ENCODE results near the gene TTF2. TPM values are rescaled to one million over a fixed set of nuclear protein-coding genes. Genes with fewer than 3 reads are reported as not detected.

The TTF2 gene
- total RNA-seq, 1 experiment from 2014 or later, result 91.4 TPM

DNA sequence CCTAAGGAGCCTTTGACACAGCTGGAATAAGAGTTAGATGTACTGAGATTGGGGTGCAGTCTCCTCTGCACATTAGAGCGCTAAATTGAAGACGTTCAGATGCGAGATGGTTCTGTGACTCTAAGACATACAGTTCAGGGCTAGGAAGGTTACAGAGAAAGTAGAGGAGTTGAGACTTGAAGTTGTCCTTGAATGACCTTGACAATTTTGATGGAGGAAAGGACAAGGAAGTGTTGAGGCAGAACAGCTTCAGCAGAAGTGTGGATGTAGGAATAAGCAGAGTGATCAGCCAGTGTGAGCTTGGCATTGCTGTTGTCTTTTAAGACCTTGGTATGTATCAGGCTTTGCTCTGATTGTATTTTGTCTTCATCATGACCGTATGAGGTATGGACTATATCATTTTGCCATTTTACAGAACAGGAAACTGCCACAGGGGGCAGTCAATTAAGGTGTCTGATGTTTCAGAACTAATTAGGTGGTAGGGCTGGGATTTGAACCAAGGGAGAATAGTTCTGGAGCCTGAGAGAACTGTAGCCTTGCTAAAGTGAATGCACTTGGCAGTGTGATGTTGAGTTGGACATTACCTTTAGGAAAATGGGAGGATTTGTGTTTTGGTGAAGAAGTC lies 9.2 kb downstream of the TTF2 start:
- BruUV-seq (replicated peaks), result no TSS peak
- Histone ChIP-seq H3K4me1 (ENCODE audit: insufficient read depth, low read length, poor library complexity, severe bottlenecking) (no peaks in the 10 kb centered on the region), H3K27me3 (replicated peaks; ENCODE audit: insufficient read depth, low read depth, low read length, poor library complexity) (no peaks in the 10 kb centered on the region), H3K27ac (ENCODE audit: low read depth, low read length, poor library complexity, severe bottlenecking) (no peak overlapping the region), H3K36me3 (ENCODE audit: insufficient read depth, low read length, poor library complexity, severe bottlenecking) (peaks cover 16% of the 10 kb centered on the region), H3K4me3 (ENCODE audit: low read depth, low read length, poor library complexity, severe bottlenecking) (no peak overlapping the region), H3K9me3 (ENCODE audit: low read depth, low read length, poor library complexity, severe bottlenecking) (no peaks in the 10 kb centered on the region)
- intact Hi-C loops (cut with micrococcal nuclease; ENCODE audit: unreplicated experiment), result loop anchor here (2.0 to 5.0 kb wide), 2 partner anchors 53 to 215 kb away; partner anchors contain the start of gene TRIM45
- ChIA-PET CTCF (interaction anchor here (0.9 kb wide), 1 partner anchor 216 kb away, joined by 5 read pairs; no protein-coding TSS in a partner anchor), POLR2A (ENCODE audit: low non-redundant PET) (no interaction called here)
- TF ChIP-seq, protein P1, sequence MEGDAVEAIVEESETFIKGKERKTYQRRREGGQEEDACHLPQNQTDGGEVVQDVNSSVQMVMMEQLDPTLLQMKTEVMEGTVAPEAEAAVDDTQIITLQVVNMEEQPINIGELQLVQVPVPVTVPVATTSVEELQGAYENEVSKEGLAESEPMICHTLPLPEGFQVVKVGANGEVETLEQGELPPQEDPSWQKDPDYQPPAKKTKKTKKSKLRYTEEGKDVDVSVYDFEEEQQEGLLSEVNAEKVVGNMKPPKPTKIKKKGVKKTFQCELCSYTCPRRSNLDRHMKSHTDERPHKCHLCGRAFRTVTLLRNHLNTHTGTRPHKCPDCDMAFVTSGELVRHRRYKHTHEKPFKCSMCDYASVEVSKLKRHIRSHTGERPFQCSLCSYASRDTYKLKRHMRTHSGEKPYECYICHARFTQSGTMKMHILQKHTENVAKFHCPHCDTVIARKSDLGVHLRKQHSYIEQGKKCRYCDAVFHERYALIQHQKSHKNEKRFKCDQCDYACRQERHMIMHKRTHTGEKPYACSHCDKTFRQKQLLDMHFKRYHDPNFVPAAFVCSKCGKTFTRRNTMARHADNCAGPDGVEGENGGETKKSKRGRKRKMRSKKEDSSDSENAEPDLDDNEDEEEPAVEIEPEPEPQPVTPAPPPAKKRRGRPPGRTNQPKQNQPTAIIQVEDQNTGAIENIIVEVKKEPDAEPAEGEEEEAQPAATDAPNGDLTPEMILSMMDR (conservative IDR thresholded peaks at IDR 0.05; ENCODE audit: low read depth, low read length), result no peak
- TF ChIP-seq EZH2 (IDR thresholded peaks at IDR 0.05; ENCODE audit: borderline replicate concordance, low read depth, low read length, poor library complexity, severe bottlenecking), result no peak
- DNase-seq (ENCODE audit: low spot score), result peak; percentile 22

DNA sequence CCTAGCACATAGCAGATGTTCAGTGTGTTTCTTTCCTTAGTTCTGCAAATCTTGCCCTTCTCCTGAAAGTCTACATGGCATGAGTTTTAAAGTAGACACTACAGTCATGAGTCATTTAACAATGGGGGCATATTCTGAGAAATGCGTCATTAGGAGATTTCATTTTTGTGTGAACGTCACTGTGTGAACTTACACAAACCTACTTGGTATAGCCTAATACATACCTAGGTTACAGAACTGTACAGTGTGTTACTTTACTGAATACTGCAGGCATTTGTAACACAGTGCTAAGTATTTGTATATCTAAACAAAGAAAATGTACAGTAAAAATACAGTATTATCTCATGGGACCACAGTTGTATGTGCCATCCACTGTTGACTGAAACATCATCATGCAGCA lies 10.0 kb downstream of the TTF2 start:
- ChIA-PET CTCF (no interaction called here), POLR2A (ENCODE audit: low non-redundant PET) (interaction anchor here (0.6 kb wide), 1 partner anchor 10 kb away, joined by 3 read pairs; the partner anchor contains the start of gene TTF2)
- no peak overlapping the region for H3K4me3 ChIP-seq (ENCODE audit: low read depth, low read length, poor library complexity, severe bottlenecking)
- DNase-seq (ENCODE audit: low spot score), result no peak
- intact Hi-C loops (cut with micrococcal nuclease; ENCODE audit: unreplicated experiment), result no loop called here
- TF ChIP-seq EZH2 (IDR thresholded peaks at IDR 0.05; ENCODE audit: borderline replicate concordance, low read depth, low read length, poor library complexity, severe bottlenecking), result no peak
- TF ChIP-seq, protein P1 (conservative IDR thresholded peaks at IDR 0.05; ENCODE audit: low read depth, low read length), result no peak
- H3K27me3 ChIP-seq (replicated peaks; ENCODE audit: insufficient read depth, low read depth, low read length, poor library complexity), result no peaks in the 10 kb centered on the region
- no peak overlapping the region for H3K27ac ChIP-seq (ENCODE audit: low read depth, low read length, poor library complexity, severe bottlenecking)
- H3K36me3 ChIP-seq (ENCODE audit: insufficient read depth, low read length, poor library complexity, severe bottlenecking), result peaks cover 18% of the 10 kb centered on the region
- H3K4me1 ChIP-seq (ENCODE audit: insufficient read depth, low read length, poor library complexity, severe bottlenecking), result no peaks in the 10 kb centered on the region
- no peaks in the 10 kb centered on the region for H3K9me3 ChIP-seq (ENCODE audit: low read depth, low read length, poor library complexity, severe bottlenecking)
- no TSS peak for BruUV-seq (replicated peaks)

DNA sequence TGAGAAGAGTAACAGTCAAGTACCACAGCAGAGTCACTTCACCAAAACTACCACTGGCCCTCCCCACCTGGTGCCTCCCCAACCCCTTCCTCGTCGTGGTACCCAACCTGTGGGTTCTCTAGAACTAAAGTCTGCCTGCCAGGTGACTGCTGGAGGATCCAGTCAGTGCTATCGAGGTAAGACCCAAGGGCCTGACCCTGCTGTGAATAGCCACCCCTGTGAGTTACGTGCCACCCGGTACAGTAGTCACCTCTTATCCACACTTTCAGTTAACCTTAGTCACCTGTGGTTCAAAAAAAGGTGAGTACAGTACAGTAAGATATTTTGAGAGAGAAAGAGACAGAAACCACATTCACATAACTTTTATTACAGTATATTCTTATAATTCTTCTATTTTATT lies 16.5 kb downstream of the TTF2 start:
- Histone ChIP-seq H3K27me3 (replicated peaks; ENCODE audit: insufficient read depth, low read depth, low read length, poor library complexity) (no peaks in the 10 kb centered on the region), H3K27ac (ENCODE audit: low read depth, low read length, poor library complexity, severe bottlenecking) (no peak overlapping the region), H3K4me1 (ENCODE audit: insufficient read depth, low read length, poor library complexity, severe bottlenecking) (no peaks in the 10 kb centered on the region), H3K36me3 (ENCODE audit: insufficient read depth, low read length, poor library complexity, severe bottlenecking) (peaks cover 70% of the 10 kb centered on the region), H3K4me3 (ENCODE audit: low read depth, low read length, poor library complexity, severe bottlenecking) (no peak overlapping the region), H3K9me3 (ENCODE audit: low read depth, low read length, poor library complexity, severe bottlenecking) (no peaks in the 10 kb centered on the region)
- BruUV-seq (replicated peaks), result no TSS peak
- no peak for TF ChIP-seq EZH2 (IDR thresholded peaks at IDR 0.05; ENCODE audit: borderline replicate concordance, low read depth, low read length, poor library complexity, severe bottlenecking)
- TF ChIP-seq, protein P1 (conservative IDR thresholded peaks at IDR 0.05; ENCODE audit: low read depth, low read length), result no peak
- ChIA-PET POLR2A (ENCODE audit: low non-redundant PET) (no interaction called here), CTCF (no interaction called here)
- intact Hi-C loops (cut with micrococcal nuclease; ENCODE audit: unreplicated experiment), result no loop called here
- no peak for DNase-seq (ENCODE audit: low spot score)
